Measurements from ENCODE around the gene FAM170B.
A peak's percentile ranks its signal among the peaks of the same experiment; 100 is the strongest.

Gene FAM170B

GRCh38 chr10:49123981-49124950 is 9.6 kb downstream of the FAM170B start:
- DNase-seq (ENCODE audit: low spot score): no peak

GRCh38 chr10:49120911-49121310 is 12.9 kb downstream of the FAM170B start:
- DNase-seq (ENCODE audit: low spot score): peak; percentile 16

DNA sequence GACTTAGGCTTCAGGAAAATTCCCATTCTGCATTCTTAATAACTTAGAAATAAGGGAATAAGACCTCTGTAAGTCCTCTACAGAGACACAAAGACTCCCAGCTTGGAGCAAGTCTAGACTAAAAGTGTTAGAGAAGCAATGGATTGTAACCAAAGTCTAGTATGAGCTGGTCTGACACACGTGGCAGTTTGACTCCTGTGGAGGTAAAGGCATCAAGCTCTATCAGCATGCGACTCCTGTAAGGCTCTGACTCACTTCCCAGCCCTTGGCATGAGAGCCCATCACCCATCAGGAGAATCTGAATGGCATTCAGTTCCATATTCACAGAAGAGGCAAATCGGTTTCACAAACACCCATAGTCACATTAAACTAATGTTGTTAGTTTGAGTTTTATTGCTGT is 14.1 kb downstream of the FAM170B start:
- DNase-seq (ENCODE audit: low spot score): peak; percentile 21

DNA sequence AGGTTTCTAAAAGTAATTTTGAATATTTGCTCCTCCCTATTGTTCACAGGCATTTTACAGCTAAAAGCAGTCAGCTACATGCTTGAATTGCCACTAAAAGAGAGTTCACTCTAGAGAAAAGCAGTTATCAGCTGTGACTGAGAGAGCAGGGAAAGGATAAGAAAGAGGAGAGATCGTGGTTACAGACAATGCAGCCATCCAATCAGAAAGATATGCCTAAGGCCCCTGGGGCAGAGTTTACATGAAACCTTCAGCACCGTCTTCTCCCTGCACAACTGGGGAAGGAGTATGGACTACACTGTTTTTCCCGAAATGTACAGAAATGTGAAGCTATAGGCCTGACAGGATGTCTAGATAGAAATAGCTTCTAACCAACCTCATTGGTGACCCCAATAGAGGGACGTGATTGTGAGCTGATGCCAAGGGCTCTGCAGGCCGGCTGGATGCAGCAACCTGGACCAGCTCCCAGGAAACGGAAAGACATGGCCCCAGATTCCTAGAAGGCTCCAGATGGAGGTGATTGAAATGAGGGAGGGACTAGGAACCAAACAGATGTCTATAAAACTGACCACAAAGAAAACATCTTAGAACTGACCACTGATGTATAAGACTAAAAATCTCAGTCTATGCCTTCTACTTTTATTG is 15.3 kb downstream of the FAM170B start:
- DNase-seq (ENCODE audit: low spot score): peak; percentile 40

DNA sequence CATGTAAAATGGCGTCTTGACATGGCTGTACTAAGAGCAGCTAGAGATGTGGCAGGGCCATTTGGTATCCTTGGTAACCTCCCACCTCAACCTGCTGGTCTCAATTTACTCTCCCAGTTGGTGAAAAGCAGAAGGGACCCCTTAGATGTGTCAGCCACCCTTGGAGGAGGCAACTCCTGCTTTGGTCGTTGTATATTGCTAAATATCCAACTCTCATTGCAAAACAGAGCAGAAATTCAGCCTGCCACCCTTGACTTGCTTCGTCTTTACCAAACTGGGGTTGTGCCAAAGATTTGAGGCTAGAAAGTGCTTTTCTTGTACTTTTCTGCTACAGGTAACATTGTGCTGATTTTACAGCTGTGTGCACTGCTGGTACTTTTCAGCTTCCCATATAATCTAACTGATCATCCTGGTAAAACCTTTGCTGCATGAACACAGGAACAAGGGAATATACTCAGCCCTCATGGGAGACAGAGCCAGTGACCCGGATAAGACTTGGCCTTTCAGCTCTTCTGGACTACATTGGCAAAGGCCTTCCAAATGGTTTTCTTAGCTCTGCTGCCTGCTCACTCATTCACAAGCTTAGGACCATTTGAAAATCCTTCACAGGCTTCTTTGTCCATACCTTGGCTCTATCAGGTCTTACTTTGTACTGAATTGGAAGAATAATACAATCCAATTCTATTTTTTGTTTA is 16.3 kb downstream of the FAM170B start:
- DNase-seq (ENCODE audit: low spot score): peak; percentile 15

DNA sequence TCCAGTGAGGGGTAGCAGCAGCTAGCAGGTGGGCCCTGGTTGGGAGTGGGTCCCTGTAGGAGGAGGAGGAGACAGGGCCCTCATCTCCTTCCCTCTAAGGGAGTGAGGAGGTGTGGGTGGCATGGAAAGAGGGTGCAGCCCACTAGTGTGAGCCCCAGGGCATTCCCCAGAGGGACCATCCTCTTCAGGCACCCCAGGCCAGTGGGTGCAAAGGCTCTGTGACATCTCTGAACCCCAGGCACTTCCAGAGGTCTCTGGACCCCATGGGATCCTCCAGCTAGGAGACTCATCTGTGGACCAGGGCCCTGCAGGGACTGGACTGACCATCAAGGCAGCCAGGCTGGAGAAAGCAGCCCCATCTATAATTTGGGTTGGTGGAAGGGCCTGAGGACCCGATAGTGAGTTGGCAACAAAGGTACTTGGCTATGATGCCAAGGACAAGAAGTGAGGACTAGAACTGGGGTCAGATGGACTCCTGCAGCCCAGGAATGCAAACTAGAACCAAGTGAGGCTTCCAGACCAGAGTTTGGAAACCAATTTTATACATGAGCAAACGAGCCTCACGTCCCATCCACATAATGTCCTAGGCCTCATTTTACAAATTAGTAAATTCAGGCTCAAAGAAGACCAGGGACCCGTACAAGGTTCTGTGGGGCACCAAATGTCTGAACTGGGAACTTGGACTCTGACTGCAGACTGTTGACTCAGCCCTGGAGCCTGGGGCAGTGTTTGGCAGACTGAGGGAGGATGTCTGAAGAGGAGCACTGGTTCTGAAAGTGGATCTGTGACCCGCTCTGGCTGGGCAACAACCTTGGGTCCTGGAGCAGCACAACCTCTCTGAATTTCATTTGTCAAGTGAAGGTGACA is 17.1 kb downstream of the FAM170B start:
- DNase-seq (ENCODE audit: low spot score): peak; percentile 41

GRCh38 chr10:49115796-49116508 is 17.9 kb downstream of the FAM170B start:
- peak; percentile 41 for DNase-seq (ENCODE audit: low spot score)

- peak; percentile 76 for DNase-seq (ENCODE audit: low spot score)
Observed at GRCh38 chr10:49115015-49115795, 18.6 kb downstream of the FAM170B start, which contains the start of gene VSTM4. VSTM4 (minus strand) TSS chr10:49115522; CDS start chr10:49115485, 37 bp downstream.

DNA sequence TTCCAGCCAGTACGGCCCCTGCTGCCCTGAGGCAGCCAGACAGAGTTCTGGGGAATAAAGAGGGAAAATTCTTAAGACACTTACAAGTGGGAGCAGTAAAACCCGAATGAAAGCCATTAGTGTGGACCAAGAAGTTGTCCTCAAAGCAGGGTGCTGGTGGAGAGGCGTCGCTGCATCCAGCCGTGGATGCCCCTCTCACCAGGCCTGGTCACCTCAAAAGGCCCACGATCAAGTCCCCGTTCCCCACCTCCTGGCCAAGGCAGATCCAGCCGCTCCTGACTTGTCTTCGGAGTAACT is 19.2 kb downstream of the FAM170B start:
- DNase-seq (ENCODE audit: low spot score): no peak

DNA sequence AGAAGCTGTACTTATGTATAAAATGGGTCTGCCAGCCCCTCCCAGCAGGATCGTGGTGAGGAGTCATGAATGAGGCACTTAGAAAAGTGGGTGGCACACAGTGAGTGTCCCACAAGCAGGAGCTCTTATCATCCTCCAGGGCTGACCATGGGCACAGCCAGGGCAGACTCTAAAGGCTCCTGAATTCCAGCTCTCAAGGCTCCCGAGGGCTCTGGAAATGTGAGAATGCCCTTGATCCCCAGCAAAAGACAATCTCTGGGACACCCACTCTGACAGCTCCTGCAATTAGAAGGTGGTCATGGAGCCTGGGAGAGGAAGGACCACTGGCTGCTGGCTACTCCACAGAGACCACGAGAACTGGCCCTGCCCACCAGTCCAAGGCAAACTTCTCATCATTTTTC is 20.1 kb downstream of the FAM170B start:
- peak; percentile 32 for DNase-seq (ENCODE audit: low spot score)

GRCh38 chr10:49112851-49113250 is 21.0 kb downstream of the FAM170B start:
- DNase-seq (ENCODE audit: low spot score): peak; percentile 7

- DNase-seq (ENCODE audit: low spot score): peak; percentile 15
Observed at GRCh38 chr10:49112098-49112497, 21.7 kb downstream of the FAM170B start.

- peak; percentile 26 for DNase-seq (ENCODE audit: low spot score)
Observed at GRCh38 chr10:49111320-49111698, 22.5 kb downstream of the FAM170B start.

DNA sequence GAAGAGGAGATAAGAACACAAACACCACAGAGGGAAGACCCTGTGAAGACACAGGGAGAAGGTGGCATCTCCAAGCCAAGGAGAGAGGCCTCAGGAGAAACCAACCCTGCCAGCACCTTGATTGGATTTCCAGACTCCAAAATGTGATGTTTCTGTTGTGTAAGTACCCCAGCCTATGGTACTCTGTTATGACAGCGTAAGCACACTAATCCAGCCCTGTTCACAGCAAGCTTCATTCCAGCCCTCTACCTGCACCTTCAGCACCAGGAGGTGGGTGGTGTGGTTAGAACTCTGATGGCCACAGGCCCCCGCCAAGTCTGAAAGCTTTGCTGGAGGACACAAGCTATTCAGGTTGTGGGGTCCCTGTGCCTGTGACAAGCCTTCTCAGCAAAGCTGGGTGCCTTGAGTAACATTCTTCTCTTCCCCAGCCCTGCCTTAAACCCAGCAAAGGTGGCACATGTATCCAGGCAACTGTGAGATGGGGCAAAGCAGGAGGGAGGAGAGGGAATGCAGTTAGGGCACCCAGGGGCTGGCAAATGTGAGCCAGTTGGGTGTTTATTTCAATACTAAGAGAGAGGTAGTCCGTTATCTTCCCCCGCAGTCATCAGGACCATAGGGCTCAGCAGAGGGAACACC is 23.0 kb downstream of the FAM170B start:
- no peak for DNase-seq (ENCODE audit: low spot score)

DNA sequence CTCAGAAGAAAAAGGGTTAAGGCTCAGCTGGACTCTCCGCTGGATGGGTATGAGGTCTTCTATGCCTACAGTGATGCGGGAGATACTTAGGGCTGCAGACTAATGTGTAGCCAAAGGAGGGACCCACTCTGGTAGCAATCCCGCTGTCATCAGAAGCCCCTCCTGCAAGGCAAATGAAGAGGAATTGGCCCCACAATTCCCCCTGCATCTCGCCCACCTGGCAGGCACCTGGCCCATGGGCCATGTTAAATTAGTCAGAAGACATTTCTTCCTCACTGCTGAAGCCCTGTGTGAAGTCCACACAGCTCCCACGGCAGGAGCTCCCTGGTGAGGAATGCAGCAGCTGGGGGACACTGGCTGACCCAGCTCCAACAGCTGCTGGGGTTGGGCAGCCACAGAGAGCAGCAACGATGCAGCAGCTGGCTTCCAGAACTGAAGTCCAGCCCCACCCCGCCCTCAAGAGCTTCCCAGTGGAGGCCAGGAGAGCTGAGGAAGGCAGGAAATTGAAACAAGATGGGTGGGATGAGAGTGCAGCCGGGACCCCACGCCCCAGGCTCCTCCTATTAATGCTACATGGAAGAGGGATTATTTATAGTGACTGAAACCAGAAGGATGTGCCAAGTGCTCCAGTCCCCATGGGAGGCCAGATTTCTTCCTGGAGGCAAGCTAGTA is 24.0 kb downstream of the FAM170B start:
- DNase-seq (ENCODE audit: low spot score): no peak

DNA sequence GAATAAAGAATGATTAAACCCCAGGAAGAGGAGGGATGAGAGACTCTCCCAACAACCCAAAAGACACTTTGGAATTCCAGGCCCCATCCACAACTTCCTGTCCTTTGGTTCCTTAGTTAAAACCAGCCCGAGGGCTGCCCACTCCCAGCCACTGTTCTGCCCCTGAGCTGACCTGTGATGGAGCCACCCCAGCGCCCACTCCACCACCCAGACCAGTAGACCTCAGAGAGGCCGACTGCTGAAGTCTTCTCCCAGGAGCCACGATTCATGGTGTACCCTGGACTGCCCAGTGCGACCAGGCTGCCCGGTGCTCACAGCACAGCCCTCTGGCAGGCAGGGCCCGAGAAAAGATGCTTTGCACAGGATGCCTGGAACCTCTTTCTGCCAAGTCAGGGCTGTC is 25.2 kb downstream of the FAM170B start:
- DNase-seq (ENCODE audit: low spot score): no peak

GRCh38 chr10:49107887-49108267 is 25.9 kb downstream of the FAM170B start:
- peak; percentile 34 for DNase-seq (ENCODE audit: low spot score)

DNA sequence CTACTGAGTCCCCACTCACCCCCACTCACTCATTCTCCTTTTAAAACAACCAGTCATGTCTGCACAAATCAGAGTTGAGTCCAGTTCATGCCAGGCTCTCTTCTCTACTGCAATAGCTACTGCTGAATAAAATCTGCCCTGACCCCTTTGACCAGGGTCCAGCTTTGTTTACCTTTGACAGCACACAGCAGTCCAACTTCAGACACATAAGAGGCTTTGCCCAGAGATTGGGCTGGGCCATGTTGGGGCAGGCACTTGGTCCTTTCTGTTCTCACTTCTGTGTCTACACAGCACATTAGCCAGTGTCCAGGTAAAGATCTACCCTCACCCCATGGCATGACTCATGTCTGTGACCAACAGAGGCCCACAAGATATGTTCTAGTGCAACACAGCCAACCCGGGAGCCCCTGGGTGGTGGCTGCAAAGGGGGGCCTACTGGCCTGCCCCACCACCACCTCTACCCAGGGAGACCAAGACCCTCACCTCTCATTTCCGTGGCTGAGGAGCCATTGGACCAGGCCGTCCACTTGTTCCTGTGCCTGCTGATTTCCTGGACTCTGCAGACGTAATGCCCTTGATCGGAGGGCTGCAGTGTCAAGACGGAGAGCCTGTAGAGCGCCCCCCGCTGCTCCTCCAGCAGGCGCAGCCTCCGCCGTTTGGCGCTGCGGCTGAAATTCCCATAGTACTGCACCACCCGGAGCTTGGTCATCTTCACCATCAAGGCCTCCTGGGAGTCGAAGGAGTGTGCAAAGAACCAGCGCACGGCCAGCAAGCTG is 26.5 kb downstream of the FAM170B start:
- peak; percentile 26 for DNase-seq (ENCODE audit: low spot score)
